ENCODE data around the gene STKLD1. TPM values are rescaled to one million over a fixed set of nuclear protein-coding genes. Genes with fewer than 3 reads are reported as not detected.

Gene STKLD1
- total RNA-seq, result 0.36 and 0.47 TPM in 2 replicates

GRCh38 chr9:133375724-133376654, at the start of gene STKLD1, which contains the start of gene SURF4:
Gene STKLD1, plus strand, starts transcription at chr9:133376366. Its CDS starts 108 bp downstream, at chr9:133376474.
Gene SURF4, minus strand, starts transcription at chr9:133376060. Its CDS starts 91 bp downstream, at chr9:133375969.

GRCh38 chr9:133335924-133336811, 40.0 kb upstream of the STKLD1 start, which contains the start of gene SURF6:
Gene SURF6, minus strand, starts transcription at chr9:133336188. Its CDS starts 56 bp downstream, at chr9:133336132.

GRCh38 chr9:133347985-133348717, 28.0 kb upstream of the STKLD1 start, which contains the start of the genes MED22 and RPL7A:
Gene MED22, minus strand, starts transcription at chr9:133348131. Its CDS starts 1,469 bp downstream, at chr9:133346662.
Gene RPL7A, plus strand, starts transcription at chr9:133348218. Its CDS starts 26 bp downstream, at chr9:133348244.

GRCh38 chr9:133356391-133357091, 19.6 kb upstream of the STKLD1 start, which contains the start of the genes SURF1 and SURF2:
Gene SURF1, minus strand, starts transcription at chr9:133356487. Its CDS starts 34 bp downstream, at chr9:133356453.
Gene SURF2, plus strand, starts transcription at chr9:133356550. Its CDS starts 43 bp downstream, at chr9:133356593.

GRCh38 chr9:133417541-133418461, 41.6 kb downstream of the STKLD1 start, which contains the start of gene REXO4:
Gene REXO4, minus strand, starts transcription at chr9:133418010. Its CDS starts 166 bp downstream, at chr9:133417844.

GRCh38 chr9:133421615-133422542, 45.7 kb downstream of the STKLD1 start, which contains the start of gene ADAMTS13:
Gene ADAMTS13, plus strand, starts transcription at chr9:133422367. Its CDS starts 77 bp downstream, at chr9:133422444.

Other genes with a start within 250 kb of the STKLD1 start
- 9.6 and 11.2 TPM in 2 replicates for gene GBGT1, start 212.5 kb upstream of the STKLD1 start, total RNA-seq
- not detected in 2 replicates for gene OBP2B, start 167.1 kb upstream of the STKLD1 start, total RNA-seq
- not detected in 2 replicates for gene ABO, start 101.2 kb upstream of the STKLD1 start, total RNA-seq
- 10.6 and 13.9 TPM in 2 replicates for gene SURF6, start 40.2 kb upstream of the STKLD1 start, total RNA-seq
- 13.2 and 13.9 TPM in 2 replicates for gene MED22, start 28.2 kb upstream of the STKLD1 start, total RNA-seq
- gene RPL7A, start 28.1 kb upstream of the STKLD1 start, total RNA-seq, result 2,993 and 3,212 TPM in 2 replicates
- gene SURF1, start 19.9 kb upstream of the STKLD1 start, total RNA-seq, result 19.9 and 27.8 TPM in 2 replicates
- 18.7 and 19.7 TPM in 2 replicates for gene SURF2, start 19.8 kb upstream of the STKLD1 start, total RNA-seq
- 376 and 383 TPM in 2 replicates for gene SURF4, start 306 bp upstream of the STKLD1 start, total RNA-seq
- gene REXO4, start 41.6 kb downstream of the STKLD1 start, total RNA-seq, result 20.2 and 23.5 TPM in 2 replicates
- 0.27 and 1.3 TPM in 2 replicates for gene ADAMTS13, start 46.0 kb downstream of the STKLD1 start, total RNA-seq
- gene CACFD1, start 83.6 kb downstream of the STKLD1 start, total RNA-seq, result 7.7 and 9.9 TPM in 2 replicates
- 22.2 and 27.3 TPM in 2 replicates for gene SLC2A6, start 102.7 kb downstream of the STKLD1 start, total RNA-seq
- not detected in 2 replicates for gene MYMK, start 148.6 kb downstream of the STKLD1 start, total RNA-seq
- gene ADAMTSL2, start 158.3 kb downstream of the STKLD1 start, total RNA-seq, result 0.75 TPM in 1 of 2 replicates, not detected in the other
- gene FAM163B, start 233.0 kb downstream of the STKLD1 start, total RNA-seq, result not detected in 2 replicates

All from endothelial cell of coronary artery (primary cell).